ENCODE results near the gene GPR143. TPM values are rescaled to one million over a fixed set of nuclear protein-coding genes. Genes with fewer than 3 reads are reported as not detected.

GPR143 gene
- total RNA-seq, 1 experiment from 2014 or later, result 1.8 TPM

DNA sequence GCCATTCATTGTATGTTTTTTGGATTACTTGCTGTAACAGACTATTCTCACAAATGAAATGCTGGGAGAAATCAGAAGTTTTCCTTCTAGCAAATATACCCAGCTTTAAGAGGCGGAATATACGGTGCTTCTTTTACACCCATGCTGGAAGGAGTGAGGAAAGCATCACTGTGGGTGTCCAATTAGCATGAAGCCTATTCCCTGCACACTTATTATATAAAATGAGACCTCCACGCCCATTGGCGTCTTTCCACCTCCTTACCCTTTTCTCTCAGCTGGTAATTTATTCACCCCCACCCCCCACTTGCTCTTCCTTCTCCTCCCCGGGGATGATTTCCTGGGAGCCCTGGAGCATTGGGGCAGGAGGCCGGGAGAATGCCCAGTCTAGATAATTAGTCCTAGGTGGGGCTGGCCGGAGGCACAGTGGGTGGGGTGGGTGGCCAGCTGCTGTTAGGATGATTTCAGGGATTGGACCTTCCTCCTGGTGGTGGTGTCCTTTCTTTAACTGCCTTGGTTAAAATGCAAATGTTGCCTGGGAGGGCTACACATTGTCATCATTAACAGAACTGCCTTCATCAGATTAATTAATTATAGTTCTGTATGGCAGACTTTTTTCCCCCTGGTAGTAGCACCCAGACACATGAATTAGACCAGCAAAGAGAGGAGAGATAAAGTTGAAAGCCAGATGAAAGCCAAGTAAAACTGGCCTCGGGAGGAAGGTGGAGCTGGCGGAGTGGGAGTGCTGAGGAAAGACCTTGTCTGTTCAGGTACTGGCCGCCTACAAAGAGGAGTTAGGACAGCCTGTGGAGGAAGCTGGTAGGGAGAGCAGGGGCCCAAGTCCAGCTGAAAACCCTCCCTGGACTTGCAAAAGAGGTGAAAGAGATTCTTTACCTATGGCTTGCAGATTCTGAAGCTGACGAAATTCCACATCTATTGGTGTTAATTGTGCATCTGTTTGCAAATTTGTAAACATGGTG is 32.0 kb upstream of the GPR143 start:
- POLR2A ChIA-PET, result no interaction called here
- Histone ChIP-seq H3K4me2 (ENCODE audit: low read length) (no peak overlapping the region), H3K9me2 (ENCODE audit: insufficient read depth) (no peaks in the 10 kb centered on the region), H3K9ac (ENCODE audit: low read length) (no peak overlapping the region), H3K27me3 (ENCODE audit: insufficient read depth, low read length) (no peaks in the 10 kb centered on the region), H4K20me1 (ENCODE audit: insufficient read depth) (no peaks in the 10 kb centered on the region), H3K79me2 (ENCODE audit: insufficient read depth, low read length) (no peaks in the 10 kb centered on the region), H3K4me3 (replicated peaks in 1 of 2; ENCODE audit: low read depth in 1 of 2, low read length in 2 of 2) (no peak overlapping the region), H3K4me1 (ENCODE audit: control insufficient read depth in 1 of 2, insufficient read depth in 2 of 2, low read length in 2 of 2) (no peaks in the 10 kb centered on the region), H2AFZ (ENCODE audit: low read depth, low read length, poor library complexity, severe bottlenecking) (no peak overlapping the region), H3K27ac (ENCODE audit: low read depth, low read length) (no peak overlapping the region), H3K36me3 (ENCODE audit: control insufficient read depth in 1 of 2, insufficient read depth in 2 of 2, low read length in 2 of 2) (no peaks in the 10 kb centered on the region), H3K9me3 (ENCODE audit: control insufficient read depth in 1 of 2, insufficient read depth in 1 of 2, low read depth in 1 of 2, low read length in 2 of 2) (no peaks in the 10 kb centered on the region)
- RAD21 ChIA-PET (ENCODE audit: low non-redundant PET in 1 of 2, low total read pairs in 2 of 2, uncharacterized antibody in 2 of 2, unreplicated experiment in 2 of 2), result no interaction called here
- TF ChIP-seq RAD21 (IDR thresholded peaks at IDR 0.05; ENCODE audit: low read depth), result no peak
- TF ChIP-seq EZH2 (IDR thresholded peaks at IDR 0.05), result no peak
- no peak for TF ChIP-seq FOSL1 (IDR thresholded peaks at IDR 0.05; ENCODE audit: low read depth)
- TF ChIP-seq POLR2A (IDR thresholded peaks at IDR 0.05; ENCODE audit: borderline replicate concordance, extremely low read depth, insufficient read depth, insufficient read length), result no peak
- no peak for TF ChIP-seq ATF3 (IDR thresholded peaks at IDR 0.05)
- TF ChIP-seq CTCF (IDR thresholded peaks at IDR 0.05 in 2 of 3, conservative IDR thresholded peaks at IDR 0.05 in 1 of 3; ENCODE audit: borderline replicate concordance in 1 of 3, insufficient read depth in 1 of 3, low read depth in 2 of 3, low read length in 2 of 3), result no peak
- TF ChIP-seq CBX3 (IDR thresholded peaks at IDR 0.05; ENCODE audit: low read depth), result no peak
- CTCF ChIA-PET, result no interaction called here
- no TSS peak for BruUV-seq (replicated peaks)
- ATAC-seq (no peak), DNase-seq (ENCODE audit: low read depth, low spot score) (no peak)
- intact Hi-C loops (cut with micrococcal nuclease), result no loop called here
